H1 (cell line): ENCODE data around the gene EPM2A.

Experiments used
- CHD1 ChIP-seq: IDR thresholded peaks from 2 replicates; pipeline ENCODE4 v1.6.1; 2012; ENCODE audit warnings: low read depth, low read length, improper control_type of control experiment
- EP300 ChIP-seq, 2 experiments: IDR thresholded peaks; 1 replicate in 1 of 2; 2 replicates in 1 of 2; pipeline ENCODE4 v1.6.1; 2011 to 2012; ENCODE audit warnings: low read depth in 2 of 2, low read length in 2 of 2, mild to moderate bottlenecking in 2 of 2, borderline replicate concordance in 1 of 2, inconsistent platforms in 1 of 2, moderate library complexity in 1 of 2
- EZH2 ChIP-seq: fragments of 200-600 bp; sonication (generic); IDR thresholded peaks from 2 replicates; pipeline ENCODE4 v1.7.1; 2012; ENCODE audit warnings: low read depth, mild to moderate bottlenecking, moderate library complexity, low read length, inconsistent platforms; ENCODE audit not compliant: severe bottlenecking
- POLR2A ChIP-seq, 2 experiments: IDR thresholded peaks; 1 replicate in 1 of 2; 2 replicates in 1 of 2; pipeline ENCODE4 v1.6.1; 2011; ENCODE audit warnings: low read depth in 2 of 2, low read length in 2 of 2, mild to moderate bottlenecking in 2 of 2; ENCODE audit errors: control extremely low read depth in 1 of 2
- RXRA ChIP-seq: IDR thresholded peaks from 2 replicates; pipeline ENCODE4 v1.6.1; 2011; ENCODE audit warnings: low read depth, mild to moderate bottlenecking, low read length, moderate library complexity; ENCODE audit not compliant: insufficient read depth
- SIN3A ChIP-seq, 2 experiments: IDR thresholded peaks in 1 of 2; conservative IDR thresholded peaks in 1 of 2; 2 replicates each; pipeline ENCODE4 v1.6.1; 2011 to 2012; ENCODE audit warnings: low read length in 2 of 2, improper control_type of control experiment in 1 of 2, low read depth in 1 of 2, mild to moderate bottlenecking in 1 of 2
- SRF ChIP-seq: IDR thresholded peaks from 2 replicates; pipeline ENCODE4 v1.6.1; 2011; ENCODE audit warnings: mild to moderate bottlenecking, low read depth, low read length, moderate library complexity
- SUZ12 ChIP-seq: fragments of 200-600 bp; sonication (generic); IDR thresholded peaks from 2 replicates; pipeline ENCODE4 v1.6.1; 2012; ENCODE audit warnings: mild to moderate bottlenecking, inconsistent platforms, low read length, moderate library complexity, mixed read lengths
- TAF1 ChIP-seq: IDR thresholded peaks from 2 replicates; pipeline ENCODE4 v1.6.1; 2011; ENCODE audit warnings: mild to moderate bottlenecking, low read depth, low read length
- YY1 ChIP-seq: IDR thresholded peaks from 2 replicates; pipeline ENCODE4 v1.6.1; 2011; ENCODE audit warnings: low read depth, mild to moderate bottlenecking, low read length
- TF ChIP-seq, protein P1 (sequence below), 3 experiments: IDR thresholded peaks; 1 replicate in 2 of 3; 2 replicates in 1 of 3; pipeline versions ENCODE4 v1.5.1 to v1.6.1; 2011; ENCODE audit warnings: low read length in 3 of 3, mild to moderate bottlenecking in 3 of 3, inconsistent platforms in 2 of 3, low read depth in 1 of 3, moderate library complexity in 1 of 3; ENCODE audit not compliant: insufficient read depth in 1 of 3; ENCODE audit errors: control extremely low read depth in 1 of 3
- TF ChIP-seq, protein P2 (sequence below): IDR thresholded peaks from 2 replicates; pipeline ENCODE4 v1.6.1; 2012; ENCODE audit warnings: inconsistent platforms
- TF ChIP-seq, protein P3 (sequence below): IDR thresholded peaks from 2 replicates; pipeline ENCODE4 v1.6.1; 2011; ENCODE audit warnings: low read length, improper control_type of control experiment

DNA sequence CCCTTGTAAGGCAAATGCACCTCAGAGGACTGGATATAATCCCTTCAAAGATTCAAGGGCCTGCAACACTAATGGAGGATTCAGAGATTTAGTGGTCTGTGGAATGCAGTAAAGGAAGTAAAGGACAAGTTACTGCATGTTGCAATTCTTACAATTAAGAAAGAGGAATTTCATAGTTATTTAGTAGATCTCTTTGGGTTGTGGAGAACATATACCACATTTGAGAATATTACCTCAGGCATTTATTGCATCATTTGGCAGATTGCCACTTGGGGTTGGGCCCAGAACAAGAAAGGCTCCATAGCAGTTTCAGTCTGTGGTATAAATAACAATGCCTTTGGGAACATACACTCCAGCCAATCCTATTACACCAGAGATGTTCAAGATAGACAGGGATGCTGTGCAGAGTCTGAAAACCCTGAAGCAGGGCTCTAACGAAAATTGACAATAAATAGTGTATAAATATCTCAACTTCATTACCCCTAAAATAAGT lies 20.9 kb upstream of the EPM2A start:
- TF ChIP-seq POLR2A (IDR thresholded peaks at IDR 0.05; ENCODE audit: control extremely low read depth in 1 of 2, low read depth in 2 of 2, low read length in 2 of 2) (no peak), YY1 (no peak), CHD1 (no peak), TAF1 (no peak), EZH2 (no peak), RXRA (no peak), SIN3A (conservative IDR thresholded peaks at IDR 0.05 in 1 of 2, IDR thresholded peaks at IDR 0.05 in 1 of 2; ENCODE audit: low read depth in 1 of 2, low read length in 2 of 2) (no peak), EP300 (IDR thresholded peaks at IDR 0.05; ENCODE audit: borderline replicate concordance in 1 of 2, low read depth in 2 of 2, low read length in 2 of 2) (no peak), SUZ12 (no peak), SRF (no peak)
- TF ChIP-seq, protein P1, sequence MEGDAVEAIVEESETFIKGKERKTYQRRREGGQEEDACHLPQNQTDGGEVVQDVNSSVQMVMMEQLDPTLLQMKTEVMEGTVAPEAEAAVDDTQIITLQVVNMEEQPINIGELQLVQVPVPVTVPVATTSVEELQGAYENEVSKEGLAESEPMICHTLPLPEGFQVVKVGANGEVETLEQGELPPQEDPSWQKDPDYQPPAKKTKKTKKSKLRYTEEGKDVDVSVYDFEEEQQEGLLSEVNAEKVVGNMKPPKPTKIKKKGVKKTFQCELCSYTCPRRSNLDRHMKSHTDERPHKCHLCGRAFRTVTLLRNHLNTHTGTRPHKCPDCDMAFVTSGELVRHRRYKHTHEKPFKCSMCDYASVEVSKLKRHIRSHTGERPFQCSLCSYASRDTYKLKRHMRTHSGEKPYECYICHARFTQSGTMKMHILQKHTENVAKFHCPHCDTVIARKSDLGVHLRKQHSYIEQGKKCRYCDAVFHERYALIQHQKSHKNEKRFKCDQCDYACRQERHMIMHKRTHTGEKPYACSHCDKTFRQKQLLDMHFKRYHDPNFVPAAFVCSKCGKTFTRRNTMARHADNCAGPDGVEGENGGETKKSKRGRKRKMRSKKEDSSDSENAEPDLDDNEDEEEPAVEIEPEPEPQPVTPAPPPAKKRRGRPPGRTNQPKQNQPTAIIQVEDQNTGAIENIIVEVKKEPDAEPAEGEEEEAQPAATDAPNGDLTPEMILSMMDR (IDR thresholded peaks at IDR 0.05; ENCODE audit: control extremely low read depth in 1 of 3, insufficient read depth in 1 of 3, low read depth in 1 of 3, low read length in 3 of 3): no peak
- TF ChIP-seq, protein P2, sequence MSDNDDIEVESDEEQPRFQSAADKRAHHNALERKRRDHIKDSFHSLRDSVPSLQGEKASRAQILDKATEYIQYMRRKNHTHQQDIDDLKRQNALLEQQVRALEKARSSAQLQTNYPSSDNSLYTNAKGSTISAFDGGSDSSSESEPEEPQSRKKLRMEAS: no peak
- TF ChIP-seq, protein P3, sequence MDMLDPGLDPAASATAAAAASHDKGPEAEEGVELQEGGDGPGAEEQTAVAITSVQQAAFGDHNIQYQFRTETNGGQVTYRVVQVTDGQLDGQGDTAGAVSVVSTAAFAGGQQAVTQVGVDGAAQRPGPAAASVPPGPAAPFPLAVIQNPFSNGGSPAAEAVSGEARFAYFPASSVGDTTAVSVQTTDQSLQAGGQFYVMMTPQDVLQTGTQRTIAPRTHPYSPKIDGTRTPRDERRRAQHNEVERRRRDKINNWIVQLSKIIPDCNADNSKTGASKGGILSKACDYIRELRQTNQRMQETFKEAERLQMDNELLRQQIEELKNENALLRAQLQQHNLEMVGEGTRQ: no peak
